Left lung (tissue), 10 donors: ENCODE measurements around the gene MUC2. TPM values are rescaled to one million over a fixed set of nuclear protein-coding genes. Genes with fewer than 3 reads are reported as not detected.

Experiments used
- ATAC-seq: fragments of 200-7000 bp; cut with Tn5 transposase; one replicate; pipeline ENCODE4 v1.9.1; 2020; ENCODE audit warnings: moderate library complexity
- DNase-seq, 4 donors: peaks; one replicate each; pipeline ENCODE4 v3.0.0-alpha.2; 2013 to 2020
- H3K27ac ChIP-seq, 2 donors: fragments of 200-600 bp; sonication (generic) in 1 of 2; one replicate each; pipeline versions ENCODE4 v1.5.0 to v1.8.0; 2020 to 2021
- H3K27me3 ChIP-seq, 2 donors: fragments of 200-600 bp; sonication (generic) in 1 of 2; one replicate each; pipeline versions ENCODE4 v1.5.0 to v1.8.0; 2020 to 2021
- H3K36me3 ChIP-seq, 2 donors: fragments of 200-600 bp; sonication (generic) in 1 of 2; one replicate each; pipeline versions ENCODE4 v1.5.0 to v1.8.0; 2020 to 2021
- H3K4me1 ChIP-seq, 2 donors: fragments of 200-600 bp; one replicate each; pipeline ENCODE4 v1.8.0; 2021
- H3K4me3 ChIP-seq, 2 donors: fragments of 200-600 bp; sonication (generic) in 1 of 2; one replicate each; pipeline versions ENCODE4 v1.5.0 to v1.8.0; 2020 to 2021; ENCODE audit warnings: mild to moderate bottlenecking in 1 of 2
- H3K9me3 ChIP-seq, 2 donors: fragments of 200-600 bp; sonication (generic) in 1 of 2; one replicate each; pipeline versions ENCODE4 v1.5.0 to v1.8.0; 2020 to 2021
- intact Hi-C, 2 donors: fragments of 100-400 bp; cut with DNase I; formaldehyde crosslinking; loops; one replicate each; pipeline versions ENCODE4 v1.11.2 to v1.14.2; 2022
- polyA plus RNA-seq, 6 donors: library from polyadenylated mRNA; unstranded; fragments of 120-200 nt; gene quantifications; one replicate each; pipeline ENCODE4 v1.2.1, GENCODE V29; 2013; ENCODE audit not compliant: insufficient read length in 6 of 6
- total RNA-seq, 2 donors: library from RNA; stranded (reverse); fragmentation: NEBNext Ultra II Directional; extraction: Animal tissue kit (Norgen Biotek cat#: 25700); gene quantifications; one replicate each; pipeline ENCODE4 v1.2.1, GENCODE V29; 2021
- TF ChIP-seq, protein P1 (sequence below), 2 donors: fragments of 200-600 bp; sonication (generic) in 1 of 2; IDR thresholded peaks; one replicate each; pipeline versions ENCODE4 v1.5.0 to v1.8.0; 2021; ENCODE audit warnings: antibody characterized with exemption in 2 of 2
- donor health status: DM: no; HTN: yes; CAD: no.
- donor health status: DM: no; HTN: no; CAD: no.

MUC2 gene
- total and polyA plus RNA-seq, 8 donors, result 0.02 to 0.03 (median 0.03) TPM; not detected in 3

DNA sequence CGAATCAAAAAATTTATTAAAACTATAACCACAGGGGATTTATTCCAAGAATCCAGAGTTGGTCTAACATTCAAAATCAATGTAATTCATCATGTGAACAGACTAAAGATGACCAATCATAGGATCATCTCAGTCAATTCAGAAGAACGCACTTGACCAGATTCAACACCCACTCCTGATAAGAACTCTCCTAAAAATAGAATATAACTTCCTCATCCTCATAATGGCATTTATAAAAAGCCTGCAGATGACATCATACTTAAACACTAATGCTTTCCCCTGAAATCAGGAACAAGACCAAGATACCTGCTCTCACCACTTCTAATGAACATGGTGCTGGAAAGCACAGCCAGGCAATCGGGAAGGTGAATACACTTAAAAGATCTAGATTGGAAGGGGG lies 10.5 kb upstream of the MUC2 start:
- peaks cover 0 to 2% of the 10 kb centered on the region in 2 donors for H3K9me3 ChIP-seq
- H3K27ac ChIP-seq, result no peak overlapping the region
- H3K27me3 ChIP-seq, result no peaks in the 10 kb centered on the region
- H3K36me3 ChIP-seq, result no peaks in the 10 kb centered on the region
- intact Hi-C loops, result no loop called here
- no peak overlapping the region for H3K4me3 ChIP-seq
- no peak for ATAC-seq
- TF ChIP-seq, protein P1, sequence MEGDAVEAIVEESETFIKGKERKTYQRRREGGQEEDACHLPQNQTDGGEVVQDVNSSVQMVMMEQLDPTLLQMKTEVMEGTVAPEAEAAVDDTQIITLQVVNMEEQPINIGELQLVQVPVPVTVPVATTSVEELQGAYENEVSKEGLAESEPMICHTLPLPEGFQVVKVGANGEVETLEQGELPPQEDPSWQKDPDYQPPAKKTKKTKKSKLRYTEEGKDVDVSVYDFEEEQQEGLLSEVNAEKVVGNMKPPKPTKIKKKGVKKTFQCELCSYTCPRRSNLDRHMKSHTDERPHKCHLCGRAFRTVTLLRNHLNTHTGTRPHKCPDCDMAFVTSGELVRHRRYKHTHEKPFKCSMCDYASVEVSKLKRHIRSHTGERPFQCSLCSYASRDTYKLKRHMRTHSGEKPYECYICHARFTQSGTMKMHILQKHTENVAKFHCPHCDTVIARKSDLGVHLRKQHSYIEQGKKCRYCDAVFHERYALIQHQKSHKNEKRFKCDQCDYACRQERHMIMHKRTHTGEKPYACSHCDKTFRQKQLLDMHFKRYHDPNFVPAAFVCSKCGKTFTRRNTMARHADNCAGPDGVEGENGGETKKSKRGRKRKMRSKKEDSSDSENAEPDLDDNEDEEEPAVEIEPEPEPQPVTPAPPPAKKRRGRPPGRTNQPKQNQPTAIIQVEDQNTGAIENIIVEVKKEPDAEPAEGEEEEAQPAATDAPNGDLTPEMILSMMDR (IDR thresholded peaks at IDR 0.05), result no peak
- H3K4me1 ChIP-seq, result no peaks in the 10 kb centered on the region
- DNase-seq, result no peak

DNA sequence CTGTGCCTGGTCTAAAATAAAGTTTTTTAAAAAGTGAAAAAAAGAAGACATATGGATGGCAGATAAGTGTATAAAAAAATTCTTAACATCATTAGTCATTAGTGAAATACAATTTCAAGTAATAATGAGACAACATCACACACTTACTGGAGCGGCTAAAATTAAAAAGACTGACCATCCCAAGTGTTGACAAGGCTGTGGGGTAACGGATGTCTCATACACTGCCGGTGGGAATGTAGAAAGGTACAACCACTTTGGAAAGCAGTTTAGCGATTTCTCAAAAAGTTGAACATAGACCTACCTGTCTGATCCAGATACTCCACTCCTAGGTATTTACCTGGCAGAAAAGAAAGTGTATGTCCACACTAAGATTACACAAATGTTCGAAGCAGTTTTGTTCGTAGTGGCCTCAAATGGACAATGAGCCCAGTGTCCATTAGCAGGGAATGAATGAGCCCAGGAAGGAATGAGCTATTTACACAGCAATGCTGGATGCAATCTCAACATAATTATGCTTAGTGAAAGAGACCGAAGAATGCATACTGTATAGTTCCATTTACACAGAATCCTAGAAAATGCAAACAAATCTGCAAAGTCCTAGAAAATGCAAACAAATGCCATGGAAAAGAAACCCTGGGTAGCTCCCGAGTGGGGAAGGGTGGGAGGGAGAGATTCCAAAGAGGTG lies 6.7 kb upstream of the MUC2 start:
- intact Hi-C loops, result no loop called here
- no peak for ATAC-seq
- peaks cover 0 to 4% of the 10 kb centered on the region in 2 donors for H3K4me1 ChIP-seq
- no peaks in the 10 kb centered on the region for H3K27me3 ChIP-seq
- TF ChIP-seq, protein P1 (IDR thresholded peaks at IDR 0.05), result no peak
- DNase-seq, result no peak
- H3K4me3 ChIP-seq, result no peak overlapping the region
- H3K36me3 ChIP-seq, result no peaks in the 10 kb centered on the region
- no peak overlapping the region for H3K27ac ChIP-seq
- no peaks in the 10 kb centered on the region for H3K9me3 ChIP-seq

DNA sequence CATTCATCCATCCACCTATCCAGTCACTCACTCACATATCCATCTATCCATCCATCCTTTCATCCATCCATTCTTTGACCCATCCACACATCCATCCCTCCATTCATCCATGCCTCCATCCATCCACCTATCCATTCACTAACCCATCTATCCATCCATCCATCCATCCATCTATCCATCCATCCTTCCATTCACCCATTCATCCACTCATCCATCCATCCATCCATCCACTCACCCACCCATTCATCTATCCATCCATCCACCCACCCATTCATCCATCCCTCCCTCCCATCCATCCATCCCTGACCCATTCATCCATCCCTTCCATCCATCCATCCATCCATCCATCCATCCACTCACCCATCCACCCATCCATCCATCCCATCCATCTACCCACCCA lies 4.9 kb upstream of the MUC2 start:
- DNase-seq (no peak), ATAC-seq (no peak)
- intact Hi-C loops, result no loop called here
- Histone ChIP-seq H3K36me3 (no peaks in the 10 kb centered on the region), H3K27me3 (no peaks in the 10 kb centered on the region), H3K27ac (no peak overlapping the region), H3K4me3 (no peak overlapping the region), H3K9me3 (no peaks in the 10 kb centered on the region), H3K4me1 (peaks cover 3 to 17% of the 10 kb centered on the region in 2 donors)
- TF ChIP-seq, protein P1 (IDR thresholded peaks at IDR 0.05), result no peak

DNA sequence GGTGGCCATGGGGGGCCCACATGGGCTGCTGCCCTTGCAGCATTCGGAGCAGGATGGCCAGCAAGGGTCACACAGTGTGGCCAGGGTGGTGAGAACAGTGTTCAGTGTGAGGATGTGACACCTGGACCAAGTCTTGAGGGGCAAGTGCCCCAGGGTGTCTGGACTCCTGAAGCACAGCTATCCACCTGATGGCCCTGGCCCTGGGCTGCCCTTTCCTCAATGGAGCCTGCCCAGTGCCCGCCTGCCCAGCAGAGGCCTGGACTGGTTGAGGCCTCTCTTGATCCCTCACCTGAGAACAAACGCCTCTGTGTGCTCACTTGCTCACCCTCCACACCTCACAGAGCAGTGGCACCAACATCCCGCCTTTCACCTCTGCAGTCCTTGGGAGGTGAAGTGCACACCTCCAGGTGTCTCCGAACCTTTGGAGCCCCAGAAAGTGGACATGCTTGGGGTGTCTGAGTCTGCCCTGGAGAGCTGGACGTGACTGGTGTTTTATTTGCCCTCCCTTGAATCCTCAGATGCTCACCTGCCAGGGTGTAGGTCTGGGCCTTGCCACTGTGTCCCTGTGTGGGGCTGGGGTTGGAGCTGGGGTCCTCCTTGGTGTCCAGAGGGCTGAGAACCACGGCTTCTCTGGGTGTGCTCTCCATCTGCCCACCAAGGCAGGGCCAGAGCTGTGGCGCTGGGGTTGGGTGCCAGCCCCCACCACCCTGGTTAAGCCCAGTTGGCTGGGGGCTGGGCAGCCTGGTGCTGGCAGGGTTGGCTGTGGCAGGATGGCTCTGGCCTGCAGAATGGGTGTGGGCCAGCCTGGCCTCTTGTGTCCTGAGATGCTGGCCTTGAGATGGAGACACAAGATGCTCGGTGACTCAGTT lies 3.8 kb upstream of the MUC2 start:
- Histone ChIP-seq H3K9me3 (no peaks in the 10 kb centered on the region), H3K36me3 (no peaks in the 10 kb centered on the region), H3K4me3 (no peak overlapping the region), H3K27ac (no peak overlapping the region), H3K4me1 (peaks cover 3 to 17% of the 10 kb centered on the region in 2 donors), H3K27me3 (no peaks in the 10 kb centered on the region)
- DNase-seq (no peak), ATAC-seq (no peak)
- TF ChIP-seq, protein P1 (IDR thresholded peaks at IDR 0.05), result no peak
- intact Hi-C loops, result no loop called here

DNA sequence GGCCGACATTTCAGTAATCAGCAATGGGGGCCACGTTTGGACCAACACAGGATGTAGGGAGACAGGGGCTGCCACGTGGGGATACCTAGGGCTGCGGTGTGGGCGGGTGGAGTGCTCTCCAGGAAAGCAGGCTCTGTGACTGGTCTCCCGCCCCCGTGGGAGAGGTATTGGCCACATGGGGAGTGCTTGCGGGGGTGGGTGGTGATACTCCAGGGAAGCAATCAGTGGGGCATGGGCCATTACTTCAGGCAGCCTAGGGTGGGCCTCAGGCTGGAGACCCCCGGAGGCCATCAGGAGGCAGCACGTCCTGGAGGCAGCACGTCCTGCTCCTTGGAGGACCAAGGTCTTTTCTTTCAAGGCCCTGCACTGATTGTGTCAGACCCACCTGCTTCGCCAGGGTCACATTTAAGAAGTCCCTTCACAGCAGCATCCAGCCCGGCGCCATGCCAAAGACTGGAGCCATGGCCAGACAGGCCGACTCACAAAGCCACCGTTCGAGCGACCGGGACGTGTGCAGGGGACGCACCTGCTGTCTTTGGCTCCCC lies 3.0 kb upstream of the MUC2 start:
- H3K4me3 ChIP-seq, result no peak overlapping the region

More for the DNA sequence above, 3.0 kb upstream of the MUC2 start:
- H3K9me3 ChIP-seq, result no peaks in the 10 kb centered on the region
- H3K27ac ChIP-seq, result no peak overlapping the region
- DNase-seq, result peak in 1 of 4 donors; percentile 28
- ATAC-seq, result no peak
- intact Hi-C loops, result no loop called here
- H3K36me3 ChIP-seq, result no peaks in the 10 kb centered on the region
- TF ChIP-seq, protein P1 (IDR thresholded peaks at IDR 0.05), result no peak
- peaks cover 3 to 17% of the 10 kb centered on the region in 2 donors for H3K4me1 ChIP-seq
- H3K27me3 ChIP-seq, result no peaks in the 10 kb centered on the region
